H9 (cell line): ENCODE data around the gene CCDC68. TPM values are rescaled to one million over a fixed set of nuclear protein-coding genes. Genes with fewer than 3 reads are reported as not detected.

ENCODE experiments used
- DNase-seq: peaks from one replicate; pipeline ENCODE4 v3.0.0-alpha.2; 2017
- H2AFZ ChIP-seq: one replicate; pipeline ENCODE4 v1.6.1; 2013; ENCODE audit warnings: mild to moderate bottlenecking, low read length, control low read depth, moderate library complexity
- H2AK5ac ChIP-seq: 2 replicates; pipeline ENCODE4 v1.6.1; 2013; ENCODE audit warnings: low read length, control low read depth, mixed read lengths; ENCODE audit not compliant: insufficient read length
- H2BK120ac ChIP-seq: one replicate; pipeline ENCODE4 v1.6.1; 2013; ENCODE audit warnings: low read depth, mild to moderate bottlenecking, low read length, control low read depth, inconsistent platforms; ENCODE audit not compliant: poor library complexity, severe bottlenecking
- H2BK12ac ChIP-seq: 2 replicates; pipeline ENCODE4 v1.6.1; 2013; ENCODE audit warnings: low read length, control low read depth, mixed read lengths, low read depth; ENCODE audit not compliant: insufficient read length
- H2BK15ac ChIP-seq: 2 replicates; pipeline ENCODE4 v1.6.1; 2013; ENCODE audit warnings: low read depth, low read length, control low read depth
- H2BK20ac ChIP-seq: one replicate; pipeline ENCODE4 v1.6.1; 2013; ENCODE audit warnings: low read depth, mild to moderate bottlenecking, low read length, control low read depth, inconsistent platforms; ENCODE audit not compliant: poor library complexity, severe bottlenecking
- H2BK5ac ChIP-seq: 2 replicates; pipeline ENCODE4 v1.6.1; 2013; ENCODE audit warnings: low read length, control low read depth, mixed read lengths; ENCODE audit not compliant: insufficient read length
- H3K14ac ChIP-seq: 2 replicates; pipeline ENCODE4 v1.6.1; 2013; ENCODE audit warnings: low read length, control low read depth; ENCODE audit not compliant: insufficient read depth
- H3K18ac ChIP-seq: 2 replicates; pipeline ENCODE4 v1.6.1; 2013; ENCODE audit warnings: low read depth, mild to moderate bottlenecking, mixed read lengths, low read length, control low read depth; ENCODE audit not compliant: insufficient read length
- H3K23ac ChIP-seq: 2 replicates; pipeline ENCODE4 v1.6.1; 2013; ENCODE audit warnings: low read length, control low read depth, mixed read lengths, low read depth; ENCODE audit not compliant: insufficient read length
- H3K23me2 ChIP-seq: 2 replicates; pipeline ENCODE4 v1.6.1; 2013; ENCODE audit warnings: low read depth, mild to moderate bottlenecking, mixed read lengths, low read length, control low read depth; ENCODE audit not compliant: insufficient read length, poor library complexity, severe bottlenecking
- H3K27ac ChIP-seq: 2 replicates; pipeline ENCODE4 v1.5.1; 2013; ENCODE audit warnings: low read length, control low read depth, mixed read lengths, low read depth; ENCODE audit not compliant: insufficient read length
- H3K27me3 ChIP-seq: 2 replicates; pipeline ENCODE4 v1.6.1; 2013; ENCODE audit warnings: low read length, control low read depth, inconsistent platforms; ENCODE audit not compliant: insufficient read depth
- H3K4ac ChIP-seq: 2 replicates; pipeline ENCODE4 v1.6.1; 2013; ENCODE audit warnings: low read depth, mild to moderate bottlenecking, control low read depth, inconsistent platforms, low read length, moderate library complexity
- H3K4me1 ChIP-seq: 2 replicates; pipeline ENCODE4 v1.6.1; 2013; ENCODE audit warnings: low read length, control low read depth, inconsistent platforms; ENCODE audit not compliant: insufficient read depth
- H3K4me2 ChIP-seq: 2 replicates; pipeline ENCODE4 v1.6.1; 2013; ENCODE audit warnings: low read length, control low read depth, mixed read lengths; ENCODE audit not compliant: insufficient read length, insufficient read depth
- H3K56ac ChIP-seq: 2 replicates; pipeline ENCODE4 v1.6.1; 2013; ENCODE audit warnings: low read depth, mild to moderate bottlenecking, mixed read lengths, low read length, control low read depth; ENCODE audit not compliant: insufficient read length
- H3K79me1 ChIP-seq: 2 replicates; pipeline ENCODE4 v1.6.1; 2013; ENCODE audit warnings: low read depth, mild to moderate bottlenecking, moderate library complexity, low read length, control low read depth, inconsistent platforms; ENCODE audit not compliant: insufficient read depth, poor library complexity, severe bottlenecking
- H3K79me2 ChIP-seq: 2 replicates; pipeline ENCODE4 v1.6.1; 2013; ENCODE audit warnings: low read length, control low read depth, inconsistent platforms; ENCODE audit not compliant: insufficient read depth
- H3K9ac ChIP-seq: 2 replicates; pipeline ENCODE4 v1.6.1; 2013; ENCODE audit warnings: low read length, control low read depth, mixed read lengths; ENCODE audit not compliant: insufficient read length; ENCODE audit errors: extremely low read depth
- H3K9me3 ChIP-seq: one replicate; pipeline ENCODE4 v1.6.1; 2013; ENCODE audit warnings: low read depth, low read length, inconsistent platforms; ENCODE audit not compliant: control insufficient read depth
- H3T11ph ChIP-seq: one replicate; pipeline ENCODE4 v1.6.1; 2013; ENCODE audit warnings: mild to moderate bottlenecking, low read length, control low read depth, inconsistent platforms
- H4K20me1 ChIP-seq: one replicate; pipeline ENCODE4 v1.6.1; 2013; ENCODE audit not compliant: control insufficient read depth, insufficient read length, insufficient read depth
- H4K5ac ChIP-seq: 2 replicates; pipeline ENCODE4 v1.6.1; 2013; ENCODE audit warnings: low read depth, mild to moderate bottlenecking, mixed read lengths, low read length, control low read depth; ENCODE audit not compliant: insufficient read length
- H4K8ac ChIP-seq: replicated peaks from 2 replicates; pipeline ENCODE4 v1.6.1; 2013; ENCODE audit warnings: low read length, control low read depth, mixed read lengths, low read depth; ENCODE audit not compliant: insufficient read length
- H4K91ac ChIP-seq: 2 replicates; pipeline ENCODE4 v1.6.1; 2013; ENCODE audit warnings: low read depth, mild to moderate bottlenecking, moderate library complexity, mixed read lengths, low read length, control low read depth; ENCODE audit not compliant: insufficient read length
- H3K27ac Mint-ChIP-seq, 3 experiments: 2 replicates in 2 of 3; 3 replicates in 1 of 3; pipeline ENCODE4 v1.8.0; 2020 to 2021; ENCODE audit warnings: mixed read lengths in 3 of 3, mild to moderate bottlenecking in 1 of 3, moderate library complexity in 1 of 3
- H3K27me3 Mint-ChIP-seq: 2 replicates; pipeline ENCODE4 v1.8.0; 2021; ENCODE audit warnings: low read depth, mild to moderate bottlenecking, moderate library complexity, mixed read lengths
- H3K36me3 Mint-ChIP-seq, 3 experiments: 2 replicates in 2 of 3; 3 replicates in 1 of 3; pipeline ENCODE4 v1.8.0; 2020 to 2021; ENCODE audit warnings: low read depth in 3 of 3, mixed read lengths in 3 of 3; ENCODE audit not compliant: insufficient read depth in 1 of 3
- H3K4me1 Mint-ChIP-seq, 2 experiments: 2 replicates each; pipeline ENCODE4 v1.8.0; 2020; ENCODE audit warnings: mixed read lengths in 2 of 2
- H3K4me3 Mint-ChIP-seq, 2 experiments: 2 replicates in 1 of 2; 3 replicates in 1 of 2; pipeline ENCODE4 v1.8.0; 2020 to 2021; ENCODE audit warnings: mild to moderate bottlenecking in 2 of 2, mixed read lengths in 2 of 2, moderate library complexity in 1 of 2
- H3K9me3 Mint-ChIP-seq, 2 experiments: 2 replicates in 1 of 2; 3 replicates in 1 of 2; pipeline ENCODE4 v1.8.0; 2020; ENCODE audit warnings: mild to moderate bottlenecking in 2 of 2, mixed read lengths in 2 of 2, moderate library complexity in 1 of 2
- CTCF ChIP-seq: fragments of 200-600 bp; sonication (generic); conservative IDR thresholded peaks from 3 replicates; pipeline ENCODE4 v1.8.0; 2021; ENCODE audit warnings: antibody characterized with exemption, mild to moderate bottlenecking
- WGBS: extraction: QIAGEN DNeasy Blood & Tissue Kit; methylation state at CpG from one replicate; pipeline ENCODE4 v1.1.7; 2013; ENCODE audit warnings: missing lambda C conversion rate, low lambda C conversion rate, mixed read lengths; ENCODE audit not compliant: insufficient read length; ENCODE audit errors: extremely low coverage; 5-methylcytosine and 5-hydroxymethylcytosine counted together
- total RNA-seq: library from RNA; stranded (reverse); gene quantifications from 2 replicates; pipeline ENCODE4 v1.2.1, GENCODE V29; 2021

The CCDC68 gene
- total RNA-seq, 1 experiment from 2014 or later, result not detected

- no peak overlapping the region for H2BK20ac ChIP-seq
- H4K5ac ChIP-seq, result no peak overlapping the region
- Mint-ChIP-seq H3K27me3 (no peaks in the 10 kb centered on the region), H3K36me3 (no peaks in the 10 kb centered on the region; a peak in 1 of 7 replicates), H3K4me3 (no peak overlapping the region), H3K4me1 (peaks cover 0 to 2% of the 10 kb centered on the region in 2 experiments; a peak in 1 of 4 replicates), H3K27ac (no peak overlapping the region), H3K9me3 (no peaks in the 10 kb centered on the region)
- H2BK120ac ChIP-seq, result no peak overlapping the region
- H2AFZ ChIP-seq, result no peak overlapping the region
- H3K27me3 ChIP-seq, result no peaks in the 10 kb centered on the region
- H2BK15ac ChIP-seq, result no peak overlapping the region
- H3K56ac ChIP-seq, result no peak overlapping the region
- H3K18ac ChIP-seq, result no peak overlapping the region
- H3K79me1 ChIP-seq, result no peaks in the 10 kb centered on the region
- H4K8ac ChIP-seq, result no peak overlapping the region
- TF ChIP-seq CTCF, result no peak
- no peak for DNase-seq
- no peak overlapping the region for H2AK5ac ChIP-seq
- no peaks in the 10 kb centered on the region for H3K23me2 ChIP-seq
- no peak overlapping the region for H3K4me2 ChIP-seq
- no peak overlapping the region for H3K27ac ChIP-seq
- no peaks in the 10 kb centered on the region for H3K9me3 ChIP-seq
- no peaks in the 10 kb centered on the region for H3K79me2 ChIP-seq
- no peak overlapping the region for H3K4ac ChIP-seq
- no peak overlapping the region for H2BK12ac ChIP-seq
- no peaks in the 10 kb centered on the region for H3K4me1 ChIP-seq
- no peak overlapping the region for H4K91ac ChIP-seq
- H2BK5ac ChIP-seq, result no peak overlapping the region
- no peaks in the 10 kb centered on the region for H4K20me1 ChIP-seq
- H3K9ac ChIP-seq, result no peak overlapping the region
- no peak overlapping the region for H3K14ac ChIP-seq
- H3K23ac ChIP-seq, result no peak overlapping the region
- WGBS, result no CpG with 5 or more reads among the region's 1 CpG
- no peak overlapping the region for H3T11ph ChIP-seq
Observed at GRCh38 chr18:54981076-54981475, 21.8 kb upstream of the CCDC68 start.
